GM18861 (cell line): ENCODE results near the gene CLDN24.
"Not testable (repeated sequence)": the region's sequence is repeated elsewhere in the genome, so short reads cannot be mapped to it uniquely, and the experiment has no call there.

Experiments
- ATAC-seq: cut with Tn5 transposase; IDR thresholded peaks from one replicate; pipeline ENCODE4 v1.9.1; 2021; ENCODE audit not compliant: unreplicated experiment

CLDN24 gene

DNA sequence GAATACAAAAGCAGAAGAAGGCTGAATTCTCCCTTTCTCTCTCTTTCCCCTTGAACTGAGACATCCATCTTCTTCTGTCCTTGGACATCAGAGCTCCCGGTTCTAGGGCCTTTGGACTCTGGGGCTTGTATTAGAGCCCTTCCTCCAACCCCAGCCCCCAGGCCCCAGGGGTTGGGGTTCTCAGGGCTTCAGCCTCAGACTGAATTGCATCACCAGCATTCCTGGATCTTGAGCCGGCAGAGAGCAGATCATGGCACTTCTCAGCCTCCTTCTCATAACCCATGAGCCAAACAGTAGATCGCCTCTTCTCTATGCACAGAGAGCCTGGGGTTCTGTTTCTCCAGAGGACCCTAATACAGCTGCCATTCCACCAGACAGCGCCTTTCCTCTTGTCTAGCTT is 25.3 kb upstream of the CLDN24 start:
- ATAC-seq: no peak

DNA sequence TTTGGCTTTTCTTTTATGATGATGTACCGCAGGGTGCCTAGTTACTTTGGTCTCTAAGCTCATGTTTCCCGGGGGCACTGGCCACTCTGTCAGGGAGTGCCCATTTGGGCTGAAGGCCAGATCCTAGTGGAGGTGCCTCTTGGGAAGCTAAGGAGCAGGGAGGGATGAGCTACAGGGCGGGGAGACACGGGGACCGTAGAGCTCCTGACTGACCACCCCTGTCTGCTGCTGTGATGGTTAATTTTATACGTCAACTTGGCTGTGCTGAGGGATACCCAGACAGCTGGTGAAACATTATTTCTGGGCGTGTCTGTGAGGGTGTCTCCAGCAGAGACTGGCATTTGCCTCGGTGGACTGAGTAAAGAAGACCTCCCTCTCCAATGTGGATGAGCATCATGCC is 24.9 kb upstream of the CLDN24 start:
- ATAC-seq: no peak

DNA sequence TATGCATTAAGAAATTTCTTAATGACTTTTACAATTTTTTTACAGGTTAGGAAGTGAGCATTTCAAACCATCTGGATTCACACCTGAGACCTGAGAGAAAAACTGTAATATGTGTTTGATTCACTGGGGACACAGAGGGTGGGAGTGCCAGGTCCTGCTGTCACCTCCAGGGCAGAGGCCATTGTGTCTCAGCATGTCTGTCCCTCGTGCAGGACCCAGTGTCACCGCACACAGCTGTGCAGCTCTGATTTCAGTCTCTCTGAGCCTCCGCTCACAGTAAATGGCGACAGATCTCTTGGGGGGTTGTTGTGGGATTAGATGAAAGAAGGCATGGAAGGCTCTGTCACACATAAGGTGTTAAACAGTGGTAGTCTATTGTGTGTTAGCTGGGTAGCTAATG is 23.0 kb upstream of the CLDN24 start:
- ATAC-seq: no peak

DNA sequence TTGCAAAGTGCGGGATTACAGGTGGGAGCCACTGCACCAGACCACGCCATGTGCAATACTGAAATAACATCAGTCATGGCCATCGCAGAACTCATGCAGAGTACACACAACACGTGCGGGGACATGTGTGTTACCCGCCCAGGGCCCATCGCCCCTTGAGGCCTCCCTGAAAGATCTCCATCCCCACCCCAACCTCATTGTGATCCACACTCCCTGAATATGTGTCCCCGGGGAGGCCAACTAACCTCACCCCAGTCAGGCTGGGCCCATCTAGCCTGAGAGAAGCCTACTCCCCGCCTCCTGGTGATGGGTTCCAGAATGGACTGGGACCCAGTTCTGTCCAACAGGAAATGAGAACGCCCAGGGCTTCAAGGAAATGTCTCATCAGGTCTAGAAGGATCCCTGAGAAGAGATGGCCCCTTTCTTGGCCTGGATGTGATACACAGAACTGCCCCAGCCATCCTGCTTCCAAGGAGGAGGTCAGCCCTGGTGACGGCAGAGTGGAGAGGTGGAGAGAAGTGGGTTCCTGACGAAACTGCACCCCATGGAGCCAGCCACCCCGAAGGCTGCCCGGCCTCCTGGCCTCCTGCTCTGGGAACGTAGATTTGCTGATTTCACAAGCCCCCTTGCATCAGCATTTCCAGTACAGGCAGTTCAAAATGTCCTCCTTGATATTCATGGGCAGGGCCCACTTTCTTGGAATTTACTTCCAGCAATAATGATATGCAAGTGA is 22.5 kb upstream of the CLDN24 start:
- no peak for ATAC-seq

DNA sequence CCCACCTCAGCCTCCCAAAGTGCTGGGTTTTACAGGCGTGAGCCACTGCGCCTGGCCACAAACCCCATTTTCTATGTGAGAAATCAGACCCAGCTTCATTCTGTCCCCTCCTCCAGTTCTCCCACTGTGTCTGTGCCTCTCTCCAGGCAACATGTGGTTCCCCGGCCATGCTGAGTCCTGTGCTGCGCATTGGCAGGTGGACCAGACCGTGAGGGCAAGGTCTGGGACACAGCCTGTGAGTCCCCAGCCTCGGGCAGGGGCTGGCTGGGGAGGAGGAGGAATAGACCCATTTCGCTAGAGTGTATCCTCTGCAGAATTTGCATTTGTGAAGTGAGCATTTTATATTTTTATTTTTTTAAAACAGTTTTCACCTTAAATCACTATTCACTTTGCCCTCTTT is 21.5 kb upstream of the CLDN24 start:
- ATAC-seq: no peak

DNA sequence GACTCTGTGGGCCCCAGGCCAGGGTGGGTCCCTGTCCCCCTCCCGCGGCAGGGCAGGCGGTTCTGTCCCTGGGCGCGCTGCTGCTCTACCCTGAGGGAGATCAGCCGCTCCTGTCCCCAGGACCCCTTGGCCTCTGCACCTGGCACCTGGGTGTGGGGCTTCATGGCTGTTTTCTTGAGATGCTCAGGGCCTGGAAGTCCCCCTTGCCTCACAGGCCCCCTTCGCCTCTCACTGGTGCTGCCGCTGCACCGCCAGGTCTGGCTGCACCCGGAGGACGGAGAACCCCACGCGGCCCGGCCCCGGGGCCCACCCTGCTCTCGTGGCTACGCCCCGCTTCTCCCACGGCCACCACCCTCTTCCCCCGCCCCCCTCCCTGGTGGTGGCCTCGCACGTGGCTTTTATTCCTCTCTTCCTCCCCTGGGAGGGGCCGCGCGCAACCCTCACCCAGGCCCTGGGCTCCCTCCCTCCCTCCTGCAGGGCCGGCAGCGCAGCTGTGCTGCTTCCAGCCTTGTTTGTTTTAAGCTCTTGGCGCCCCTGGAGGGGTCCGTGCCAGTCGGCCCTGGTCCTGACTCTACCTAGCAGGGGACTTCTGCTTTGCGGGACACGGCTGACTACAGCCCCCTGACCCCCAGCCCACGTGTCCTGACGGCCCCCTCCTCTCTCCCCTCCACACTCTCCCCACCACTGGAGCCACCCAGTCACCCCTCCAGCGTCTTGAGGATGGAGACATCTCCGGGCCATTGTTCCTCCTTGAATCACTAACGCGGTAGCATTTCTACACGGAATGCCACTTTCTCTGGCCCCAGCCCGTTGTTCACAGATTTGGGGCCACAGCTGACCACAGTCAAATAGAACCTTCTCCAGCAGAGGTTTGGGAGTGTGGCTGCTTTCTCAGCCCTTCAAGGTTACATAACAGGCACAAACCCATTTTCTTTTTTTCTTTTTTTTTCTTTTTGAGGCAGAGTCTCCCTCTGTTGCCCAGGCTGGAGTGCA is 20.6 kb upstream of the CLDN24 start:
- ATAC-seq: no peak

DNA sequence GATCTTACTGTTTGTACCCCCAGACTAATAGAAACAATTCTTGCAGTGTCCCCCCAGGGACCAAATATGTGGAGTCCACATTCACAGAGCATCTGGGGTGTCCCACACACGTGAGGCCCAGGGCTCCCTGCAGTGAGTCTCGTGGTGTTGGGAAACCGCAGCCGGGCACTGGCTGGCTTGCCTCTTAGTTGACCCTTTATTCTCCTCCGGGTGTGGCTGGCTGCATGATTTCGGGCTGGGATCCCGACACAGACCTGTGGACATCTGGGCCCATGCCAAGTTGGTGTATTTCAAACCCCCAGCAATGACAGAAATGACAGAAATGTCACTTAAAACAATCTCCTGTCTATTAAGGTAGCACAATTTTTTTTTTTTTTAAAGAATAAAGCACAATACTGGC is 15.6 kb upstream of the CLDN24 start:
- ATAC-seq: no peak

DNA sequence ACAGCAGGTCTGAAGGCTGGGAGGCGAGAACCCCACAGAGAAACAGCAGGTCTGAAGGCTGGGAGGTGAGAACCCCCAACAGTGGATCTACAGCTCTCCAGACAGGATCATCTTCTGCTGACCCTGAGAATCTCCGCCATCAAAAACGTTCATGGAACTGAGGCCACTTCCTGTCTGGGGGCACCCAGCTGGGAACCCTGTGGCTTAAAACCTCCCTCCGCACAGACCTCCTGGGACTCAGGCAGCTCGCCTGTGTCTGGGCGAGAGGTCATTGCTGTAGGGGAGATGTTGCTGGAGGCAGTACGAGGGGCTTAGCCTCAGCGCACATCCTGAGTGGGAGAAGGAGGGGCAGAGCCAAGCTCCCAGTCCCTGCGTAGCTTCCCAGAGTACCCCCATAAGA is 15.1 kb upstream of the CLDN24 start:
- ATAC-seq: no peak

DNA sequence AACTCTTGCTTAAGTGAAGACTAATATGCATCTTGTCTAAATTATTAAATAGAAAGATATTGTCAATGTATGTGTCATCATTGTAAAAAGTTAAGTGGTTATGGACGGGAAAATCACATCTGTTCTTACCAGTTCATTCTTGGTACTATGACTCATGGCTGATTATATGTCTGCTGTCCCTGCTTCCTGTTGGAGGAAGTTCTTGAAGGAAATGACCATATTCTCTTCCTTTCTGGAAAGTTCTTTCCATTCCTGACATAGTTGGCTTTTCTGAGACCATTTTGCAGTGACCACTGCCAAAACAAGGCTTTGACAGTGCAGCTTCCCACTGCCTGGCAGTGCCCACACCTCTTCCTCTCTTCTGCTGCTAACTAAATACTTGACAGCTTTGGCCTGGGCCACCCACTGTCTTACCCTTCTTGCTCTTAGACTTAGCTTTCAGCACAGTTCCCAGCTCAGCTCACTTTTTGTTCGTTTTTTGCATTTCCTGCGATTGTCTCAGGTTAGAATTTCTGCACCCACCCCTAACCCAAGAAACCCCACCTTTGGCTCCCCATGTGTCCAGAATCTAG is 13.2 kb upstream of the CLDN24 start:
- no peak for ATAC-seq

DNA sequence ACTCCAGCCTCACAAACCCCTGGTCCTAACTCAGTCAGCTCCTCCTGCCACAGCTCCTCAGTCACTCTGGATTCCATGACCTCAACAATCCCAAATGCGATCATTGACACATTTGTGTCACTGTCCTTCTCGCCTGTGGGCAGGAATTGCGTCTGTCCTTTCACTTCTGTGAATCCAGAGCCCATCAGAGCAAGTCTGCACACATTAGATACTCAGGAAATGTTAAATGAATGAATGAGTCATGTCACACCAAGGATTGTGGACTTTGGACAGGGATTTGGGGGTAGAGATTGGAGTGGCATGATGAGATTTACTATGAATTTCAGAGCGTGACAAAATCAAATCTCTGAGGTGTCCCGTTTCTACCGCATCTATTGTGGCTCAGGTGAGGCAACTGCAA is 11.8 kb upstream of the CLDN24 start:
- ATAC-seq: no peak

DNA sequence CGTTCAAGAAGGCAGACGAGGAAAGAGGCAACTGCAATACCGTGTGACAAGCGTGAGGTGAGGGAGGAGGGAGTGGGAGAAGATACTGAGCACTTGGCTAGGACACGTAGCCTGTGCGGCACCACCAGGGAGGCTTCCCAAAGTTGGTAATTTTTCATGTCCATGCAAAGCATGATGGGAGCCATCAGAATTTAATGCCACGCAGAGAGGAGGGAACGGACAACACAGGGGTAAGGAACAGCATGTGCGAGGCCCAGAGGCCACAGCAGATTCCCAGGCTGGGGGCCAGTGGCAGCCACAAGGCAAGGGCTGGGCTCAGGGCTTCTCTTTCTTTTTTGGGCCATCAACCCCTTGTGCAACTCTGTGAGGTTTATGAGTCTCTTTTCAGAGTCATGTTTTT is 11.0 kb upstream of the CLDN24 start:
- ATAC-seq: no peak

DNA sequence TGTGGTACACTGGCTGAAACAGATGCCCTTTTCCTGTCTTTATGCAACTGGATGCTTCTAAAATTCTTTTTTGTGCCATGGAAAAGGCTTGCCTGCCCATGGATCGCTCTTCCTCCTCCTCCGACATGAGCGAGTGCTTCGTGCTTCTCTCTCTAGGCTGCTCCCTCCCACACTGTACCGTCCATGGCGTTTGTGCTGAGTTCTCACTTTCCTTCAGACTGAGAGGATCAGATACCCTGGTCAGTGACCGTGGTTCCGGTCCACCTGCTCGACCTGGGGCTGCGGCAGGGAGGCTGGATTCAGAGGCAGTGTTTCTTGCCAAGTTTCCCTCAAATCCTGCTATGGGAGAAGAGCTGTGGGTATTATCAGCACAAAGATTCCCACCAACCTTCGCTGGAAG is 10.2 kb upstream of the CLDN24 start:
- ATAC-seq: no peak

DNA sequence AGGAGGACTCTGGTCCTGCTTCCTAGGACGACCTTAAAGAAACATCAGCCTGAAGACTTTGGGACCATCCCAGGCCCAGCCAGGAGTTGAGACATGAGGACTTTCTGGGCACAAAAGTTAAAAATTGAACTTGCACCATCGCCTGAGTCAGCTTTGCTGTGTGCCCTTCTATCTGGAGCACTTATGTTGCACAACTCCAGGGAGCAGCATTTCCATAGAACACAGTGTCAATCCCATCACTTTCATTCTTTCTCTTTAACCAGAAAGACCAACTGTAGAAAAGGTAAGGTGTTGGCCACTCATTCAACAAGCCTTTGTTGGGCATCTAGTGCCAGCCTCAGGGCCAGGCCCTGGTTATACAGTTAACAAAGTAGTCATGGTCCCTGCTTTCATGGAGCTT is 8.6 kb upstream of the CLDN24 start:
- no peak for ATAC-seq

DNA sequence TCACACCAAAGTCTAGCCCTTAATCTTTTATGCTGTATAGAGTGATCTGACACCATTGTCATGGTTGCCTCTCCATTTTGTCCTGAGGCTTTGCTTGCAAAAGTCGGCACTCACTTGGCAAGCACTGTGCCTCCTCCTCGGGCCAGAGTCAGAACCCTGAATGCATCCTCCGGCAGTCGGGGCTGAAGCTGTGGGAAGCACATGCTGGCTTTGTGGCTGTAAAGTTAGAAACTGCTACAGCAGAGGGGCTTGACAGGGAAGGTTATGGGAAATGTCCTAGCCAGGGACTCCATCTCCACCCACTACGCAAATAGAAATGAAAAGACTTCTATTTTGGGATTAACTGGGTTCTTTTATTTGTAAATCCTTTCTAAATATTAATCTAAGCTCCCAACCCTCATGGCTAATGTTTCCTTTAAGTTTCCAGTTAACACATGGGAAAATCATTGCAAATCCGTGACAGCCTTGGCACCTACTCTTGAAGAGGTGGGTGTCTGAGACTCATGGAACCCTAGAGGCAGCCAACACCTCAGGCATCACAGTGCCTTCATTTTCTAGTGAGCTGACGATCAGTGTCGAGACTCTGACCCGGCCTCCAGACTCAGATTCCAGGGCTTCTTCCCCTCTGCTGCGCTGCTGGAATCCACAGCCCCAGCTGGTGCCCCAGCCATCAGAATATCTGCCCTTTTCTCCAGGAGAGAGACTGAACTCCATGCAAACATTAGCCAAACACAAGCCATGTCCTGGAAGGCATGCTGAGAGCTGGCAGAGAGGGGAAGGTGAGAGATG is 7.9 kb upstream of the CLDN24 start:
- no peak for ATAC-seq

DNA sequence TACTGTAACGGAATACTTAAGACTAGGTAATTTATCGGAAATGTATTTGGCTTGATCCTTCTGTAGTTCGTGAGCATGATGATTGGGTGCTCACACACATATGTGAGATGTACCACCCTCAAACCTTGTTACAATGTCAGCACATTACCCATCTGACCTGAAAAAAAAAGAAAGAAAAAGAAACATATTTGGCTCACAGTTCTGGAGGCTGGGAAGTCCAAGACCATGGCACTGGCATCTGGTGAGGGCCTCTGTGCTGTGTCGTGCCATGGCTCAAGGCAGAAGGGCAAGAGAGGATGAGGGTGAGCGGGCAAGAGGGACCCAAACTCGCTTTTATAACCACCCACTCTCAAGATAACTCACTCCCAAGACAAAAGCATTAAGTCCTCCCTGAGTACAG is 7.0 kb upstream of the CLDN24 start:
- ATAC-seq: no peak

DNA sequence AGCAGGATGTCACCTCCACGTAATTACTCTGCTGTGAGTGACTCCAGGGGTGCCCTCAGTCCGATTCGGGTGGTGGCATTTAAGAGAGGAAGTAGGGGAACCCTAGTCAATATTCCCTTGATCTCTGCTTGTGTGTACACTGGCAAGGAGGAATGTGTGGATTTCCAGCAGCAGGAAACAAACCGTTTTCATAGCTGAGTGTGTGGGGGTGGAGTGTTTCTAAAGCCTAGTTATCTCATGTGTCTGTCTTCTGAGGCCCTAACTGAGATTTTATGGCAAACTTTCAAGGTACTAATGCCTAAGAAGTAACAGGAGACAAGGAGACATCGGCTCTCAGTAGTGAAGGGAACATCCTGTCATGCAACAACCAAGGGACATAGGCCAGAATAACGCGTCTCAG is 6.6 kb upstream of the CLDN24 start:
- no peak for ATAC-seq

DNA sequence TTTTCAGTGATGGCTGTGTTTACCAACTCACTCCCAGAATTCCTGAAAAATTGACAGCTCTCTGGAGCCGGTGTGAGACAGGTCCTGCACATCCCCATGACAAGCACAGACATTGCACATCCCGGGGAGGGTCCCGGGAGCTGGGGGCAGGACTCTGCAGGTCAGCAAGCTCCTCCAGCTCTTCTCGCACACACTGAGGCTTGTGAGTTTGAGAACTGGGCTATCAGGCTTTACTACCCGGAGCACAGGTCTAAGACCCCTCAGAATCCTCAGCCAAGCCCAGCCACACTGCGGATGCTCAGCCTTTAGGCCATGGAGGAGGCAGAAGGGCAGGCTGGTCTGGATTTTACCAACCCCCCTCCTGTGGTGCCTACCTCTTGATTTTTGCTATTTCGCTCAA is 5.6 kb upstream of the CLDN24 start:
- no peak for ATAC-seq

DNA sequence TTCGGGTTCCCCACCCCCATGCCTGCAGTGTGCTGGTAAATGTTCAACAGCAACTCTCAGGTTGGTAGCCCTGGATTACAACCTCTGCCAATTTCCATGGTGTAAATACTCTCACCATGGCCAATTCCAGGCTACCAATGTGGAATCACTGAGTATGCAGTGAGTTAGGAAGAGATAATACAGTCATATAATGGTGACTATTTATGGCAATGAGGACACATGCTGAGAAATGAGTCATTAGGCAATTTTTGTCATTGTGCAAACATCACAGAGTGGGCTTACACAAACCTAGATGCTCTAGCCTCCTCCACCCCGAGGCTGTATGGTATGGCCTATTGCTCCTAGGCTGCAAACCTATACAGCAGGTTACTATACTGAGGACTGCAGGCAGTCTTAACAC is 4.6 kb upstream of the CLDN24 start:
- ATAC-seq: no peak

DNA sequence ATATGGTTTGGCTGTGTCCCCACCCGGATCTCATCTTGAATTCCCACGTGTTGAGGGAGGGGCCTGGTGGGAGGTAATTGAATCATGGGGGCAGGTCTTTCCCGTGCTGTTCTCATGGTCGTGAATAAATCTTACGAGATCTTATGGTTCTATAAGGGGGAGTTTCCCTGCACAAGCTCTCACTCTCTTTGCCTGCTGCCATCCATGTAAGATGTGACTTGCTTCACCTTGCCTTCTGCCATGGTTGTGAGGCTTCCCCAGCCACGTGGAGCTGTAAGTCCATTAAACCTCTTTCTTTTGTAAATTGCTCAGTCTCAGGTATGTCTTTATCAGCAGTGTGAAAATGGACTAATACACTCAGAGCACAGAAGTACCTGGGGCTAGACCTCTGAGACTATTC is 4.2 kb upstream of the CLDN24 start:
- not testable (repeated sequence) for ATAC-seq

DNA sequence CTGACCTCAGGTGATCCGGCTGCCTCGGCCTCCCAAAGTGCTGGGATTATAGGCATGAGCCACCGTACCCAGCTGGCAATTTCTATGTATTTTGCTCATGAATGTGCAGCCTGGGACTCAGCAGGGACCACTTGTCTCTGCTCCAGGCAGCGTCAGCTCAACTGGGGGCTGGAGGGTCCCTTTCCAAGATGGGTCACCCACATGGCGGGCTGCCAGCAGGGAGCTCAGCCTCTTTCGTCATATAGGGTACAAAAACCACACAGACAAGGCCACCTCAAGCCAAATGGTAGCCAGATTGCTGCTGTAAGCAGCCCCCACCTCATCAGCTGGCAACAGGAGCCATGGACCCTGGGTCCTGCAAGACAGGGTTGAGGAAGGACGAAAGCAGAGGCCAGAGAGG is 2.4 kb upstream of the CLDN24 start:
- no peak for ATAC-seq

DNA sequence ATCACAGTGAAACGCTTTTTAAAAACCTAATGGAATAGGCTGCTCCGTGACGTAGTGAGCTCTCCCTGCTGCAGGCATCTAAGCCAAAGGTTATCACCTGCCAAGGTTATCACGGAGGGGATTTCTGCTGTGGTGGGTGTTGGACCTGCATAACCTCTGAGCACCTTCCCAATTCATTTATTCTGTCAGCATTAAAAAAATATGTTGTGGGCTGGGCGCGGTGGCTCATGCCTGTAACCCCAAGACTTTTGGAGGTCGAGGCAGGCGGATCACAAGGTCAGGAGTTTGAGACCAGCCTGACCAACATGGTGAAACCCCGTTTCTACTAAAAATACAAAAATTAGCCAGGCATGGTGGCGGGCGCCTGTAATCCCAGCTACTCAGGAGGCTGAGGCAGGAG is 1.8 kb upstream of the CLDN24 start:
- not testable (repeated sequence) for ATAC-seq
